HG03432 (cell line): Measurements from ENCODE around the gene KRT36.

Experiments used
- ATAC-seq: cut with Tn5 transposase; IDR thresholded peaks from one replicate; pipeline ENCODE4 v1.9.1; 2021; ENCODE audit warnings: mild to moderate bottlenecking, moderate library complexity; ENCODE audit not compliant: unreplicated experiment

KRT36 gene

GRCh38 chr17:41444186-41444585, 45.5 kb downstream of the KRT36 start:
- no peak for ATAC-seq

DNA sequence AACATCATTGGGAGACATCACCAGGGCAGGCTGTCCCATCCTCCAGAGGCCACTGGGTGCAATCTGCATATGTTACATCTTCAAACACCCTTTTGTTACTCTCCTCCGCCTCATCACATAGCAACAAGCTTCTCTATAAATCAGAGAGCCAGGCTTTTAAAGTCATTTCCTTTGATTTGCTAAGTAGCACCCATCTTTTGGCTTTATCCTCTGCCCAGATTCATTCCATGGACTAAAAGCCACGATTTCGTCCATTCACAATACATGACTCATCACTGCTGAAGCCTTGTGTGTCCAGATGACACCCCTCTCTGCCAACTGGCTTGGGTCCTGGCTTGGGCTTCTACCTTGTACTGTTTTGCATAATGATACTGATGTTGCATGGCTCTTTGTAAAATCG, 47.0 kb downstream of the KRT36 start:
- no peak for ATAC-seq

- no peak for ATAC-seq
Observed at GRCh38 chr17:41440531-41441033, 49.1 kb downstream of the KRT36 start, which contains the start of gene KRT38. Gene KRT38 (minus strand): TSS chr17:41440983. CDS start chr17:41440921, 62 bp downstream.

DNA sequence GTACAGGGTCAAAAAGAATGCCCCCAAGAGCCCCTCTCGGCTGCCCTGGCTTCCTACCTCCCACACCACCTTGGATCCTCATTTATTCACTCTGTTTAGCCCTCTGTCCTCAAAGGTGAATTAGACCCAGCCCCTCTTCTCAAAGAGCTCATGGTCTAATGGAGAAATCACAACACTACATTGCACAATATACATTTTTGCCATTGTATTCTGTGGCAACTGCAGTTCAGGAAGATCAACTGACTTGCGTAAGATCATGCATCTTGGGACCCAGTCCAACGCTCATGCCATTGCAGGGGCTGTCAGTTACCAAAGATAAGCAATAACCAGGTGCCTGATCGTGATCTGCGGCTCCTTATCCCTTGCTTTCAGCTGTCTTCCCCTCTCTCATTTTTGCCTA, 50.3 kb downstream of the KRT36 start:
- no peak for ATAC-seq

DNA sequence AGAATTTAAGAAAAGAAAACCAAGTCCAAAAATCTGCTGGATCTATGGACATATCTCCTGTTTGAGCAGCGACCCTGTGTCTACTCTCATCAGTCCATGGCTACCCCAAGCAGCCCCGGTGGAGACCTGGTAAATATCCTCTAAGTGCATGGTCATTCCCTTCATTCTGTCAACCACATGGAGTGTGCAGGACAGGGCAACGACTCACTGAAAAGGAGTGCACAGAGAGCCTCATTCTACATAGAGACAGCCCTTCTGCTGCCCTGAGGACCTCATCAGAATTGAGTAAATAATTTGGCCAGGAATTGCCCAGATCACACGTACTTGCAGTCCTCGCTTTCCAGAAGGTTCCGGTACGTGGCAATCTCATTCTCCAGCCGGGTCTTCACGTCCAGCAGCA, 51.9 kb downstream of the KRT36 start:
- no peak for ATAC-seq

DNA sequence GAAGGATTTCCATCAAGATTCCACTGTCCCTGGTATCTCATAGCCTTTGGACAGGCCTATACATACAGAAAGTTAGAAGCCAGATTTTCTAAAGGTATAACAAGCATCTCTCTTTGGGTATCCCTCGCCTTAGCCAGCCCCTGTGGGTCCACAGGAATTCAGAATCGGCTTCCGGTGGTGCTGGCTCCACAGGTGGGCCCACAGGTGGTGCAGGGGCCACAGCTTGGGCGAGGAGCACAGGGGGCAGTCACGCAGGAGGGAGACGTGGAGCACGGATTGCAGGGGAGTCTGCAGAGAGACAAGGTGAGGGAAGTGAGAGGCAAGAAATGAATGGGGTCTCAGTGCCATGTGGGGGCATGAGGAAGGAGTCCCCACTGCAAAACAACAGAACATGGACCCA, 52.5 kb downstream of the KRT36 start:
- no peak for ATAC-seq
